ENCODE data around the gene MIDN.

MIDN gene

DNA sequence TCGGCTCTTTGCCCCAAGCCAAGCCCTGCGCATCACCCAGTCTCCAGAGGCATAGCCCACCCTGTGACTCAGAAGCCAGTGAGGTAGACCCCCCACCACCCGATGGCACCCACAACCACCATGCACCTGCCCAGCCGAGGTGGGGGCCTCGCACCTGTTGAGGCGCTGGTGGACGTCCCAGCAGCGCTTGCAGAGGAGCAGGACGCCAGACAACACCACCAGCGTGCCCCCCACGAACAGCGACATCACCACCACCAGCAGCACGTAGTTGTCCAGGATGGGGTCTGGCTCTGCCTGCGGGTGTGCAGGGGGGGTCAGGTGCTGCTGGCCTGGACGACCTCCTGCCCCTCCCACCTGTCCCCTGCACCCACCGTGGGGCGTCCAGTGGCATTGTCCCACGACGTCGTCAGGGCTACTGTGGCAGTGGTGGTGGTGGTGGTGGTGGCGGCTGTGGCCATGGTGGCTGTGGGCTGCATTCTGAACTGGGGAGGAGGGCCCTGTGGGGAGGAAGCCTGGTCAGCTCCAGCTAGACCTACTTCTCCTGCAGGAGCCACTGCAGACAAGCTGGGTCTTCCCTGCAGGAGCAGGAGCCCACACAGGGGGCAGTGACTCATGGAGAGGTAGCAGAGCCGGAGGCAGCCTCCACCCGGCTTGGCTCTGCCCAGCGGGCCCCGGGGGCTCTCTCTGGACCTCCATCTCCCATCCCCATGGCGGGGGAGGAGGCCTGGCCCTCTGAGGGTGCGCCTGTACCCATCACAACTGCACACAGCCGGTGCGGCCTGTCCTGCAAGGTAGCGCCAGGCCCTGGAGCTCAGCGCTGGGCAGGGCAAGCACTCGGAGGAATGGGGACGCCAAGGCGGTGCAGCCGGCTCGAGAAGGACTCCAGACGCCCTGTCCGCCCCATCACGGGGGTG is 12.5 kb upstream of the MIDN start:
- in situ Hi-C loops (cut with HindIII; ENCODE audit: low sequenced_read_pairs) = no loop called here
- DNase-seq (ENCODE audit: low read depth) = no peak
- TF ChIP-seq, protein P1, sequence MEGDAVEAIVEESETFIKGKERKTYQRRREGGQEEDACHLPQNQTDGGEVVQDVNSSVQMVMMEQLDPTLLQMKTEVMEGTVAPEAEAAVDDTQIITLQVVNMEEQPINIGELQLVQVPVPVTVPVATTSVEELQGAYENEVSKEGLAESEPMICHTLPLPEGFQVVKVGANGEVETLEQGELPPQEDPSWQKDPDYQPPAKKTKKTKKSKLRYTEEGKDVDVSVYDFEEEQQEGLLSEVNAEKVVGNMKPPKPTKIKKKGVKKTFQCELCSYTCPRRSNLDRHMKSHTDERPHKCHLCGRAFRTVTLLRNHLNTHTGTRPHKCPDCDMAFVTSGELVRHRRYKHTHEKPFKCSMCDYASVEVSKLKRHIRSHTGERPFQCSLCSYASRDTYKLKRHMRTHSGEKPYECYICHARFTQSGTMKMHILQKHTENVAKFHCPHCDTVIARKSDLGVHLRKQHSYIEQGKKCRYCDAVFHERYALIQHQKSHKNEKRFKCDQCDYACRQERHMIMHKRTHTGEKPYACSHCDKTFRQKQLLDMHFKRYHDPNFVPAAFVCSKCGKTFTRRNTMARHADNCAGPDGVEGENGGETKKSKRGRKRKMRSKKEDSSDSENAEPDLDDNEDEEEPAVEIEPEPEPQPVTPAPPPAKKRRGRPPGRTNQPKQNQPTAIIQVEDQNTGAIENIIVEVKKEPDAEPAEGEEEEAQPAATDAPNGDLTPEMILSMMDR (IDR thresholded peaks at IDR 0.05; ENCODE audit: low read depth, low read length, missing control alignments) = peak; percentile 3
- H3K4me3 ChIP-seq (ENCODE audit: low read depth, low read length) = peak overlapping the region; percentile 60

DNA sequence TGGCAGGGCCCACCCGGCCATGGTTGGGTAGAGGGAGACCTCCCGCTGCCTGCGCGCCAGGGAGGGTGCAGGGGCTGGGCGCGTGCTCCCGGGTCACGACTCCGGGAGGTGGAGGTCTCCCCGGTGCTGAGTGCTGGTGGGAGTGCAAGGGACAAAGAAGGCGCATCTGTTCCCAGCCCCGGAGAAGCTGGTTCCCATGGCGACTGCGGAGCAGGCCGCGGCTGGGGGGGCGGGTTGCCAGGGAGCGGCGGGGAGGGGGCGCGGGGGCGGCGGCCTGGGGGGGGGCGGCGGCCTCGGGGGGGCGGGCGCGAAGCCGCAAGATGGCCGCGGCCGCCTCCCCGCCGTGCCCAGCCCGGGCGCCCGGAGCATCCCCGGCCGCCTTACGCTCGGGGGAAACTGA is 11.8 kb upstream of the MIDN start:
- in situ Hi-C loops (cut with HindIII; ENCODE audit: low sequenced_read_pairs) = no loop called here
- peak overlapping the region; percentile 60 for H3K4me3 ChIP-seq (ENCODE audit: low read depth, low read length)
- TF ChIP-seq, protein P1 (IDR thresholded peaks at IDR 0.05; ENCODE audit: low read depth, low read length, missing control alignments) = no peak
- no peak for DNase-seq (ENCODE audit: low read depth)

DNA sequence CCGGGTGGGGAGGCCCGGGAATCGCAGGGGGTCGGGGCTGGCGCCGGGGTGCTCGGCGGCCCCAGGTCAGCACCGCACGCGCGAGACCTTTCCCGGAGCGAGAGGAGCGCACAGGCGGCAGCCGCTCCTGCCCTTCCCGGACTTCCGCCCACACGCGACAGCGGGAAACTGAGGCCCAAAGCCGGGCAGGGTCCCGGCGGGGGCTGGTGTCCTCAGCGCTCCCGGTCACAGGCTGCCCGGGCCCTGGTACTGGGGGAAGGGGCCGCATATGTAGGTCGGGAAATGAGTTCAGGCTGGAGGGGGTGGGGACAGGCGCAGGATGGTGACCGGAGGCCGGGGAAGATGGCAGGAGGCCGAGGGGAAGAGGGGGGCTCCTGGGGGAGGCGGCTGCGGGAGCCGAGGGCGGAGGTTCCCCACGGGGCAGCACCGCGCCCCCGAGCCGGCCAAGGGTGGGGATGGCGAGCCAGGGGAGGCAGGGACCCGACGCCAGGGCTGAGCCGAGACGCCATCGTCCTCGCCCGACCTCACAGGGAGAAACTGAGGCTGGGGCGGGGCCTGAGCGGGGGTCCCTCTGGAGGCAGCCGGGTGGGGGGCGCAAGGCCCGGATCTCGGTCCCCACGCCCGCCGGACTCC is 11.2 kb upstream of the MIDN start:
- no peak for DNase-seq (ENCODE audit: low read depth)
- peak overlapping the region; percentile 60 for H3K4me3 ChIP-seq (ENCODE audit: low read depth, low read length)
- in situ Hi-C loops (cut with HindIII; ENCODE audit: low sequenced_read_pairs) = no loop called here
- TF ChIP-seq, protein P1 (IDR thresholded peaks at IDR 0.05; ENCODE audit: low read depth, low read length, missing control alignments) = no peak

DNA sequence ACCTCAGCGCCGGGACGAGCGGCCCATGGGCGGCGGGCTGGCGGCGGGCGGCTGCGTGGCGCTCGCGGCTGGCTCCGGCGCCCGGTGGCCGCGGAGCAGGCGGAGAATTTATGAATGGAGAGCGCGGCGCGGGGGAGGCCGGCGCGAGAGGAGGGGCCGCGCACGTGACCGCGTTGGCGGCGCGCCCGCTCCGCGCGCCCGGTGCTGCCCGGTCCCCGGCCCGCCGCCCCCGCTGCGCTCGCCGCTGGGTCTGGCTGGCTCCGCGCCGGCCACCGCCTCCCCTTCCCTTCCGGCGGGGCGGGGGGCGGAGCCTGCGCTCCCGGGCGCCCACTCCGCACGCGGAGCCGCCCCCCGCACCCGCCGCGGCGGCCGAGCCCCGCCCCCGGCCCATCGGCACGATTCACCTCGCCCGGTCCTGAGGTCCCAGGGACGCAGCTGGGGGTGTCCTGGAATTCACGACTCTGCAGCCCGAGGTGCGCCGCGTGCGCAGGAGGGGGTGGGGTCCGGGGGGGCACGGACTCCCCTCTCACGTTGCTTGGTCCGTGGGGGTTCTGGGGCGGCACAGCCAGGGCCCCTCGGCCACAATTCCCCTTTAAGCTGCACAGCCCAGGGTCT is 10.5 kb upstream of the MIDN start, which contains the start of gene CBARP:
Gene CBARP (minus strand): TSS at position 252 of the 615 bp plus-strand sequence. CDS start 1,905 bp downstream, outside the sequence.
- TF ChIP-seq, protein P1 (IDR thresholded peaks at IDR 0.05; ENCODE audit: low read depth, low read length, missing control alignments) = no peak
- H3K4me3 ChIP-seq (ENCODE audit: low read depth, low read length) = peak within 1 kb of the TSS; percentile 60
- in situ Hi-C loops (cut with HindIII; ENCODE audit: low sequenced_read_pairs) = no loop called here
- DNase-seq (ENCODE audit: low read depth) = no peak

DNA sequence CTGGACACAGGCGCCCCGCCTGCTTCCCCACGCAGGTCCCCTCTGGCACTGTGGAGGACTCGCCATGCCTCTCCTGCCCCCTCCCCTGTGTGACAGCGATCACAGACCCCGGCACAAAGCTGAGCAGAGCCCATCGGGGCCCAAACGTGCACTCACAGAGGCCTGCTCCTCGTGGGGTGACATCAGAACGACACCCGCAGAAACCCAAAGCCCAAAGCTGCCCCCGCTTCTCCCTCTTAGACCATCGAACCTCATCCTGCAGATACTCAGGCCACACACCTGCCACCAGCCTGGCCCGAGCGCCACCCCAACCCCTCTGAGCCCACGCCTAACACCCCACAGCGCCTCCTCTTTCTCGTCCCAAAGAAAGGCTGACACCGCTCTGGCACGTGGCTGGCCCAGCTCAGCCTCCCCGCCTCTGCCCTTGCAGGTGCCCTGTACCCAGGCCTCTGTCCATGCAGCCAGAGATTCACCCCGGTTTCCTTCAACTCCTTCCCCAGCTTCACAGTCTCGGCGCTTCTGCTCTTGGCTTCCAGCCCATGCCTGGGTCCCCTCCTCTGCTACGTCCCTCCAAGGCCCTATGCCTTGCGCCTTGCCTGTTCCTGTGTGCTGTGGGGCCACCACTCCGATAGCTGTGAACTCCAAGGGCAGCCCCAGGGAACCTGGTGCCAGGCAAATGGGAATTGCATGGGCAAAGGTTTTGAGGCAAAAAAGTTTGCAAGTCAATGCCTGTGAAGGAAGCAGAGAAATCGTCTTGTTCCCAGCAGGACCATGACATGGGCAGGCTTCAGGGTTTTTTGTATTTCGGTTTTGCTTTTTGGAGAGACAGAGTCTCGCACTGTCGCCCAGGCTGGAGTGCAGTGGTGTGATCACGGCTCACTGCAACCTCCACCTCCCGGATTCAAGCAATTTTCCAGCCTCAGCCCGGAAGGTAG is 9.7 kb upstream of the MIDN start:
- peak overlapping the region; percentile 33 for H3K4me3 ChIP-seq (ENCODE audit: low read depth, low read length)
- DNase-seq (ENCODE audit: low read depth) = no peak
- in situ Hi-C loops (cut with HindIII; ENCODE audit: low sequenced_read_pairs) = no loop called here
- TF ChIP-seq, protein P1 (IDR thresholded peaks at IDR 0.05; ENCODE audit: low read depth, low read length, missing control alignments) = no peak

Data from astrocyte of the cerebellum (primary cell).